DND-41 (cell line): ENCODE results near the gene AMDHD1.
A peak's percentile ranks its signal among the peaks of the same experiment; 100 is the strongest.

Experiments
- ATAC-seq: fragments of 200-7000 bp; cut with Tn5 transposase; 3 replicates; pipeline ENCODE4 v1.9.1; 2021; ENCODE audit warnings: low read depth; ENCODE audit not compliant: insufficient read depth
- DNase-seq: peaks from one replicate; pipeline ENCODE4 v3.0.0-alpha.2; 2020
- H2AFZ ChIP-seq: 2 replicates; pipeline ENCODE4 v1.6.0; 2012; ENCODE audit warnings: low read depth, low read length
- H3K27ac ChIP-seq: 2 replicates; pipeline ENCODE4 v1.5.1; 2012; ENCODE audit warnings: low read length, inconsistent platforms
- H3K27me3 ChIP-seq: fragments of 200-600 bp; sonication (generic); 2 replicates; pipeline ENCODE4 v1.6.0; 2012; ENCODE audit warnings: low read length, mild to moderate bottlenecking, inconsistent platforms; ENCODE audit not compliant: insufficient read depth, poor library complexity
- H3K36me3 ChIP-seq: 2 replicates; pipeline ENCODE4 v1.5.1; 2012; ENCODE audit warnings: low read length, inconsistent platforms; ENCODE audit not compliant: insufficient read depth
- H3K4me1 ChIP-seq: 2 replicates; pipeline ENCODE4 v1.5.1; 2012; ENCODE audit warnings: mild to moderate bottlenecking, low read length; ENCODE audit not compliant: insufficient read depth
- H3K4me2 ChIP-seq: 2 replicates; pipeline ENCODE4 v1.6.0; 2012; ENCODE audit warnings: mild to moderate bottlenecking, moderate library complexity, low read length, inconsistent platforms; ENCODE audit not compliant: insufficient read depth
- H3K4me3 ChIP-seq, 2 experiments: fragments of 200-600 bp in 1 of 2; shearing (Covaris generic) in 1 of 2; 2 replicates each; pipeline ENCODE4 v1.5.1; 2012 to 2016; ENCODE audit warnings: inconsistent platforms in 2 of 2, low read length in 2 of 2, mild to moderate bottlenecking in 2 of 2, low read depth in 1 of 2, moderate library complexity in 1 of 2
- H3K79me2 ChIP-seq: 2 replicates; pipeline ENCODE4 v1.6.0; 2012; ENCODE audit warnings: low read length, inconsistent platforms; ENCODE audit not compliant: insufficient read depth
- H3K9ac ChIP-seq: 2 replicates; pipeline ENCODE4 v1.6.0; 2012; ENCODE audit warnings: low read depth, mild to moderate bottlenecking, inconsistent platforms, low read length, moderate library complexity
- H3K9me3 ChIP-seq: 2 replicates; pipeline ENCODE4 v1.5.1; 2012; ENCODE audit warnings: low read length, moderate library complexity, mild to moderate bottlenecking, inconsistent platforms; ENCODE audit not compliant: insufficient read depth, severe bottlenecking
- H4K20me1 ChIP-seq: 2 replicates; pipeline ENCODE4 v1.6.0; 2012; ENCODE audit warnings: low read length; ENCODE audit not compliant: insufficient read depth
- CTCF ChIP-seq: IDR thresholded peaks from 2 replicates; pipeline ENCODE4 v1.5.1; 2012; ENCODE audit warnings: borderline replicate concordance, low read length, moderate library complexity, mild to moderate bottlenecking; ENCODE audit not compliant: poor library complexity, severe bottlenecking; ENCODE audit errors: extremely low read depth
- EZH2 ChIP-seq: IDR thresholded peaks from 3 replicates; pipeline ENCODE4 v1.6.1; 2012; ENCODE audit warnings: borderline replicate concordance, low read depth, mild to moderate bottlenecking, moderate library complexity, low read length, inconsistent platforms; ENCODE audit not compliant: severe bottlenecking

Gene AMDHD1

GRCh38 chr12:95908573-95908972 lies 34.6 kb upstream of the AMDHD1 start:
- H3K79me2 ChIP-seq: no peaks in the 10 kb centered on the region
- H3K9me3 ChIP-seq: no peaks in the 10 kb centered on the region
- H4K20me1 ChIP-seq: no peaks in the 10 kb centered on the region
- TF ChIP-seq CTCF: no peak
- no peak for TF ChIP-seq EZH2
- H3K36me3 ChIP-seq: no peaks in the 10 kb centered on the region
- ATAC-seq: no peak
- H3K27me3 ChIP-seq: no peaks in the 10 kb centered on the region
- H3K4me1 ChIP-seq: no peaks in the 10 kb centered on the region
- no peak overlapping the region for H3K4me3 ChIP-seq
- DNase-seq: no peak
- H3K4me2 ChIP-seq: no peak overlapping the region
- no peak overlapping the region for H3K9ac ChIP-seq
- H3K27ac ChIP-seq: no peak overlapping the region
- no peak overlapping the region for H2AFZ ChIP-seq

GRCh38 chr12:95909871-95910270 lies 33.3 kb upstream of the AMDHD1 start:
- Histone ChIP-seq H3K36me3 (no peaks in the 10 kb centered on the region), H2AFZ (no peak overlapping the region), H3K4me2 (no peak overlapping the region), H3K9ac (no peak overlapping the region), H3K4me3 (no peak overlapping the region), H3K27ac (no peak overlapping the region), H3K79me2 (no peaks in the 10 kb centered on the region), H3K27me3 (no peaks in the 10 kb centered on the region), H3K9me3 (no peaks in the 10 kb centered on the region), H3K4me1 (no peaks in the 10 kb centered on the region), H4K20me1 (no peaks in the 10 kb centered on the region)
- no peak for TF ChIP-seq EZH2
- no peak for TF ChIP-seq CTCF
- ATAC-seq (no peak), DNase-seq (no peak)

- no peaks in the 10 kb centered on the region for H3K36me3 ChIP-seq
- no peak overlapping the region for H3K27ac ChIP-seq
- peak overlapping the region; percentile 20; the same call in 1 of the 2 replicates for H2AFZ ChIP-seq
- no peak overlapping the region for H3K9ac ChIP-seq
- peaks cover 5% of the 10 kb centered on the region for H3K27me3 ChIP-seq
- DNase-seq (peak; percentile 56), ATAC-seq (peak; percentile 98)
- no peak overlapping the region for H3K4me3 ChIP-seq
- peaks cover 10% of the 10 kb centered on the region for H3K4me1 ChIP-seq
- 0 out of 2 replicates have a peak overlapping the region, but pooled peaks have one; percentile 3 for H3K4me2 ChIP-seq
- TF ChIP-seq CTCF: peak; percentile 93
- TF ChIP-seq EZH2: no peak
- no peaks in the 10 kb centered on the region for H4K20me1 ChIP-seq
- no peaks in the 10 kb centered on the region for H3K79me2 ChIP-seq
- H3K9me3 ChIP-seq: no peaks in the 10 kb centered on the region
Measured at GRCh38 chr12:95918194-95918993, 24.7 kb upstream of the AMDHD1 start.
